Activated naive CD8-positive, alpha-beta T cell treated with anti-CD3 and anti-CD28 coated beads for 36 hours (primary cell): ENCODE measurements around the gene TSC2. TPM values are rescaled to one million over a fixed set of nuclear protein-coding genes. Genes with fewer than 3 reads are reported as not detected.
"Not testable (repeated sequence)": the region's sequence is repeated elsewhere in the genome, so short reads cannot be mapped to it uniquely, and the experiment has no call there.

Source experiments
- DNase-seq: peaks from one replicate; pipeline ENCODE4 v3.0.0; 2021
- H3K27ac Mint-ChIP-seq: one replicate; pipeline ENCODE4 v1.8.0; 2022; ENCODE audit warnings: mild to moderate bottlenecking, moderate library complexity, mixed read lengths
- H3K27me3 Mint-ChIP-seq: one replicate; pipeline ENCODE4 v1.8.0; 2022; ENCODE audit warnings: mild to moderate bottlenecking, mixed read lengths
- H3K36me3 Mint-ChIP-seq: one replicate; pipeline ENCODE4 v1.8.0; 2021; ENCODE audit warnings: mild to moderate bottlenecking, mixed read lengths
- H3K4me1 Mint-ChIP-seq: one replicate; pipeline ENCODE4 v1.8.0; 2021; ENCODE audit warnings: mixed read lengths
- H3K4me3 Mint-ChIP-seq: one replicate; pipeline ENCODE4 v1.8.0; 2022; ENCODE audit warnings: mild to moderate bottlenecking, moderate library complexity, mixed read lengths
- H3K9me3 Mint-ChIP-seq: one replicate; pipeline ENCODE4 v1.8.0; 2022; ENCODE audit warnings: mixed read lengths
- total RNA-seq, 2 experiments: library from RNA; stranded (reverse); gene quantifications; one replicate each; pipeline ENCODE4 v1.2.3, GENCODE V29; 2021

Gene TSC2
- total RNA-seq, 2 experiments from 2014 or later: 52.3 to 57.5 TPM

- H3K27ac Mint-ChIP-seq, DNase-seq, H3K9me3 Mint-ChIP-seq, H3K27me3 Mint-ChIP-seq, H3K36me3 Mint-ChIP-seq, H3K4me3 Mint-ChIP-seq: not testable (repeated sequence)
- H3K4me1 Mint-ChIP-seq: peaks cover 13% of the 10 kb centered on the region
Measured at GRCh38 chr16:2126161-2126743, 78.5 kb downstream of the TSC2 start.

DNA sequence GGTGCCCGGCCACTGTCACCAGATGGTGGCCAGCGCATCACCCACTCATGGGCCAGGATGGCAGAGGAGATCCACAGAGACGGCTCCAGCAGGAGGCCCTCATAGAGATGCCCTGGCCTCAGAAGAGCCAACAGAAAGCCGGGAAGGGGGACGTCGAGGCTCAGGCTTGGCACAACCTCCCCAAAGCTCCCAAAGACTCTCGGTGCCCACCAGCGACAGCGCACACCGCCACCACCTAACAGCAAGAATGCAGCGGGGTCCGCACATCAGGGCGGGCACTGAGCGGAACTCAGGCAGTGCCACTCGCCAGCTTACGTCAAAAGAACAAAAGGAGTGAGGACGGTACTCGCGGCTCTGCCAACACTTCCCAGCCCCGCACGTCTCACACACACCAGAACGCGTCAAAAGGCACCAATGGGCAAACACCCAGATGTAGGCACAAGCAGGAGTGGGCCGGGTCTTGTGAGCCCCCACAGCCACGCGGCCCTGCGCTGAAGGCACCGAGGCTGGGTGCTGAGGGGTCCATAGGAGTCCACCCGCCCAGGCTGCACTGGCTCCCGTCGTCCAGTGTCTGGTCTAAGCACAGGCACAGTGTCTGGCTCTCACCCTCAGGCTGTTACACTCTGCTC is 79.3 kb downstream of the TSC2 start:
- not testable (repeated sequence) for H3K9me3 Mint-ChIP-seq, H3K4me3 Mint-ChIP-seq, H3K36me3 Mint-ChIP-seq, H3K27me3 Mint-ChIP-seq, DNase-seq
- peak overlapping the region; percentile 42 for H3K27ac Mint-ChIP-seq
- peaks cover 13% of the 10 kb centered on the region for H3K4me1 Mint-ChIP-seq

- not testable (repeated sequence) for H3K27me3 Mint-ChIP-seq, DNase-seq, H3K36me3 Mint-ChIP-seq, H3K4me3 Mint-ChIP-seq, H3K9me3 Mint-ChIP-seq, H3K27ac Mint-ChIP-seq
- H3K4me1 Mint-ChIP-seq: peaks cover 13% of the 10 kb centered on the region
Measured at GRCh38 chr16:2127630-2128280, 80.0 kb downstream of the TSC2 start.

GRCh38 chr16:2129251-2129650 is 81.5 kb downstream of the TSC2 start:
- H3K27me3 Mint-ChIP-seq, DNase-seq, H3K36me3 Mint-ChIP-seq, H3K9me3 Mint-ChIP-seq, H3K4me3 Mint-ChIP-seq: not testable (repeated sequence)
- peak overlapping the region; percentile 91 for H3K27ac Mint-ChIP-seq
- peaks cover 13% of the 10 kb centered on the region for H3K4me1 Mint-ChIP-seq

DNA sequence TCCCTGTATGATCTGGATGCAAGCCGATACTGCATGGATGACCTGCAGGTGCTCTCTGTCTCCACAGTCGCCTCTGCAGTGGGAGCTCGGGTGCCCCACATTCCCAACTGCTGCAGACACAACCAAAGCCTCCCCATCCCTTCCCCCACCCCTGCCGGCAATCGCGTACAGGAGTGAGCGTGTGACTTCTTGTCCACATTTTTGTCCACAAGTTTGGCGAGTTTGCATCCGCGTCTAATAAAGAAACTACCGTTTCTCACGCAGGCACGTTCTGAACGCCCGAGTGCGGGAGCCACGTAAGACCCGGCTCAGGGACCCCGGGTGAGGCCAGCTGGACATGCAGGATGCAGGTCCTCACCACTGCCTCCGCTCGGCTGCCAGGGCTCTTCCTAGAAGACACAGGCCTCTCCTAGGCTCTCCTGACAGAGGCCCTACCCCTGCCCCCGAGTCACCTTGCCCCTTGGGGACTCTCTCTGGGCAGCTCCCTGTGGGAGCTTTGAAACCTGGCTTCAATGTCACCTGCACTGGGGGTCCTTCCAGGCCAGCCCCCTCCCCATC is 82.2 kb downstream of the TSC2 start:
- not testable (repeated sequence) for H3K27me3 Mint-ChIP-seq, DNase-seq, H3K27ac Mint-ChIP-seq, H3K9me3 Mint-ChIP-seq, H3K4me3 Mint-ChIP-seq, H3K36me3 Mint-ChIP-seq
- peaks cover 15% of the 10 kb centered on the region for H3K4me1 Mint-ChIP-seq

DNA sequence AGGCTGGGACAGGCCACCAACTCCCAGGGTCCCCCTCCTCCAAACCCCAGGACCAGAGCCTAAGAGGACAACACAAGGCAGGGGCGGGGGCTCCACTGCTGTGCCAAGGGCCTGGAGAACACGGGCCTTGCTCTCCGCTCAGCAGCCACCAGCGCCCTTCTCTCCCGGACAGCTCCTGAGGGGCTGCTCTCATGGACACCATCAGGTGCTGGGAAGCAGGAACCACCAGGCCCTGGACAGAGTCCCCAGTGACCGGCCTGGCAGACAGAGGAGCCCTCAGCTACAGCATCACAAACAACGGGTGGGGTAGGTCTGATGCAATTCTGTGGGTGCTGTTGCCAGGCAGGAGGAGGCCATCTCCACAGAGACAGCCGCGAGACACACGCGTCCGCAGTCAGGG is 86.0 kb downstream of the TSC2 start:
- H3K4me3 Mint-ChIP-seq, H3K27me3 Mint-ChIP-seq: not testable (repeated sequence)

GRCh38 chr16:2135071-2135470 is 87.3 kb downstream of the TSC2 start:
- H3K4me3 Mint-ChIP-seq: peak overlapping the region; percentile 88
- H3K27me3 Mint-ChIP-seq, H3K4me1 Mint-ChIP-seq, H3K36me3 Mint-ChIP-seq, H3K27ac Mint-ChIP-seq, H3K9me3 Mint-ChIP-seq: not testable (repeated sequence)
- peak; percentile 32 for DNase-seq

More for the DNA sequence above, 86.0 kb downstream of the TSC2 start:
- not testable (repeated sequence) for DNase-seq, H3K36me3 Mint-ChIP-seq, H3K27ac Mint-ChIP-seq, H3K9me3 Mint-ChIP-seq
- H3K4me1 Mint-ChIP-seq: peaks cover 13% of the 10 kb centered on the region

- H3K4me1 Mint-ChIP-seq: peaks cover 10% of the 10 kb centered on the region
- not testable (repeated sequence) for H3K9me3 Mint-ChIP-seq, H3K27me3 Mint-ChIP-seq, H3K36me3 Mint-ChIP-seq
- peak within 1 kb of the TSS; percentile 88 for H3K27ac Mint-ChIP-seq
- peak within 1 kb of the TSS; percentile 89 for H3K4me3 Mint-ChIP-seq
- DNase-seq: peak; percentile 100
Measured at GRCh38 chr16:2135770-2136490, 88.1 kb downstream of the TSC2 start, which contains the start of gene PKD1. Gene PKD1 (minus strand): TSS chr16:2135898. CDS start chr16:2135689, 209 bp downstream.

Other genes with a start within 250 kb of the TSC2 start
- 10 to 100 TPM; 22.6 to 23.9 TPM for gene HAGH, start 221.2 kb upstream of the TSC2 start, total RNA-seq
- gene FAHD1, start 220.8 kb upstream of the TSC2 start, total RNA-seq: 10 to 100 TPM; 17.9 to 20.1 TPM
- under 1 TPM in 1 of 2 experiments, not detected in 1; 0.27 TPM for gene MEIOB, start 175.8 kb upstream of the TSC2 start, total RNA-seq
- gene HS3ST6, start 129.6 kb upstream of the TSC2 start, total RNA-seq: not detected
- 10 to 100 TPM; 21.3 to 22.4 TPM for gene MSRB1, start 104.8 kb upstream of the TSC2 start, total RNA-seq
- gene RPL3L, start 93.3 kb upstream of the TSC2 start, total RNA-seq: not detected
- gene NDUFB10, start 88.4 kb upstream of the TSC2 start, total RNA-seq: 100 to 1,000 TPM; 138 to 141 TPM
- gene RPS2, start 83.2 kb upstream of the TSC2 start, total RNA-seq: 1,000 to 10,000 TPM; 5,183 to 5,266 TPM
- not detected for gene RNF151, start 81.1 kb upstream of the TSC2 start, total RNA-seq
- 10 to 100 TPM; 66.3 to 72.6 TPM for gene TBL3, start 75.9 kb upstream of the TSC2 start, total RNA-seq
- gene NOXO1, start 66.5 kb upstream of the TSC2 start, total RNA-seq: under 1 TPM in 1 of 2 experiments, not detected in 1; 0.35 TPM
- gene GFER, start 63.8 kb upstream of the TSC2 start, total RNA-seq: 10 to 100 TPM; 27.3 to 29.5 TPM
- gene SYNGR3, start 58.0 kb upstream of the TSC2 start, total RNA-seq: 1 to 10 TPM; 2.0 to 3.5 TPM
- gene ZNF598, start 38.2 kb upstream of the TSC2 start, total RNA-seq: 10 to 100 TPM; 98.3 to 99.8 TPM
- 10 to 100 TPM; 29.1 to 34.2 TPM for gene NPW, start 28.2 kb upstream of the TSC2 start, total RNA-seq
- 1 to 10 TPM; 2.4 to 3.7 TPM for gene NHERF2, start 21.1 kb upstream of the TSC2 start, total RNA-seq
- 10 to 100 TPM; 30.6 to 32.0 TPM for gene NTHL1, start 151 bp upstream of the TSC2 start, total RNA-seq
- gene PKD1, start 87.9 kb downstream of the TSC2 start, total RNA-seq: 10 to 100 TPM; 52.6 to 54.5 TPM
- gene RAB26, start 100.6 kb downstream of the TSC2 start, total RNA-seq: under 1 TPM; 0.26 to 0.35 TPM
- 10 to 100 TPM; 86.4 to 89.2 TPM for gene TRAF7, start 107.8 kb downstream of the TSC2 start, total RNA-seq
- 1 to 10 TPM; 1.8 to 3.4 TPM for gene CASKIN1, start 148.6 kb downstream of the TSC2 start, total RNA-seq
- gene MLST8, start 157.5 kb downstream of the TSC2 start, total RNA-seq: 10 to 100 TPM; 89.5 to 92.3 TPM
- 1 to 10 TPM; 2.3 to 6.4 TPM for gene BRICD5, start 162.9 kb downstream of the TSC2 start, total RNA-seq
- gene PGP, start 166.9 kb downstream of the TSC2 start, total RNA-seq: 10 to 100 TPM; 24.2 to 24.5 TPM
- gene E4F1, start 175.6 kb downstream of the TSC2 start, total RNA-seq: 10 to 100 TPM; 23.0 to 24.1 TPM
- under 1 TPM; 0.87 to 0.92 TPM for gene DNASE1L2, start 188.5 kb downstream of the TSC2 start, total RNA-seq
- 10 to 100 TPM; 27.5 to 30.0 TPM for gene ECI1, start 203.6 kb downstream of the TSC2 start, total RNA-seq
- 100 to 1,000 TPM; 403 to 415 TPM for gene RNPS1, start 220.1 kb downstream of the TSC2 start, total RNA-seq